Kidney capillary endothelial cell (primary cell): Measurements from ENCODE around the gene GULP1.
"Not testable (repeated sequence)": the region's sequence is repeated elsewhere in the genome, so short reads cannot be mapped to it uniquely, and the experiment has no call there.

ENCODE experiments used
- DNase-seq: peaks from one replicate; pipeline ENCODE4 v3.0.0-alpha.2; 2018; ENCODE audit warnings: low spot score

GULP1 gene

DNA sequence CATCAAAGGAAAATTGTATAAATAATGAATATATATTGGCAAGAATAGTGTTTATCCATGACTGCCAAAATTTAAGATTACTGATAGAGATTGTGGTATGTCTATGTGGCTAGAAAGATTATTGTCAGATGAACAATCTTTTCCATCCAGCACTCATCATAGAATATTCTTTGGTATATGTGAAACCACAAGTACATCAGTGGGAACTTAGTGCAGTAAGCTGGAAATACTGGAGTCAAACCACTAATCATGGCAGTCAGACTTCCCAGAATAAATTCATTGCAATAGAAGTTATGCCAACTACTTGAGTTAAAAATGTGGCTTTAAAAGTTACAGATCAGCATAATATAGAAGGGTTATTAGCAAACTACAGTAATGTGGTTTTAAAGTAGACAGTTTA is 310.3 kb downstream of the GULP1 start:
- DNase-seq: no peak

DNA sequence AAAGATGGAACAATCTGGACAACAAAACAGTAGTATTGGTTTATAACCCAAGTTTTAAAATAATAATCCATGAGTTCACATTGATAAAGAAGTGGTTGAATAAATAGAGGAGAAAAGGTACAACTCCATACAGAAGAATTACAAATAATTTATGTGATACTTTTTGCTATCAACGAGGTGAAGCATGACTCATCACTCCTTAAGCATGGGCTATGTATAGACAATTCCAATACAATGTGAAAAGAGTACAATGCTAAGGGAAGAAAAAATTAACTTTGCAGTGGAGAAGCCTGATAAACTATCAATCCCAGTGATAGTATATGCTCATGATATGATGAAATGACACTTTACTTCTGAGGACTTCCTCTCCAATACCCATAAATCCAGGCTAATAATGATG is 312.9 kb downstream of the GULP1 start:
- no peak for DNase-seq

DNA sequence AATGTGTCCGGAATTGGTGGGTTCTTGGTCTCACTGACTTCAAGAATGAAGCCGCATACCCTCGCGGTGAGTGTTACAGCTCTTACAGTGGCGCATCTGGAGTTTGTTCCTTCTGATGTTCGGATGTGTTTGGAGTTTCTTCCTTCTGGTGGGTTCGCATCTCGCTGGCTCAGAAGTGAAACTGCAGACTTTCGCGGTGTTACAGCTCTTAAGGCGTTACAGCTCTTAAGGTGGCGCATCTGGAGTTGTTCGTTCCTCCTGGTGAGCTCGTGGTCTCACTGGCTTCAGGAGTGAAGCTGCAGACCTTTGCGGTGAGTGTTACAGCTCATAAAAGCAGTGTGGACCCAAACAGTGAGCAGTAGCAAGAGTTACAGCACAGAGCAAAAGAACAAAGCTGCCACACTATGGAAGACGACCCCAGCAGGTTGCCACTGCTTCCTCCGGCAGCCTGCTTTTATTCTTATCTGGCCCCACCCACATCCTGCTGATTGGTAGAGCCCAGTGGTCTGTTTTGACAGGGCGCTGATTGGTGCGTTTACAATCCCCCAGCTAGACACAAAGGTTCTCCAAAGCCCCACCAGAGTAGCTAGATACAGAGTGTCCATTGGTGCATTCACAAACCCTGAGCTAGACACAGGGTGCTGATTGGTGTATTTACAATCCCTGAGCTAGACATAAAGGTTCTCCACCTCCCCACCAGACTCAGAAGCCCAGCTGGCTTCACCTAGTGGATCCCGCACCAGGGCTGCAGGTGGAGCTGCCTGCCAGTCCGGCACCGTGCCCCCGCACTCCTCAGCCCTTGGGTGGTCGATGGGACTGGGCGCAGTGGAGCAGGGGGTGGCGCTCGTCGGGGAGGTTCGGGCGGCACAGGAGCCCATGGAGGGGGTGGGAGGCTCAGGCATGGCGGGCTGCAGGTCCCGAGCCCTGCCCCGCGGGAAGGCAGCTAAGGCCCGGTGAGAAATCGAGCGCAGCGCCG is 314.2 kb downstream of the GULP1 start:
- not testable (repeated sequence) for DNase-seq

DNA sequence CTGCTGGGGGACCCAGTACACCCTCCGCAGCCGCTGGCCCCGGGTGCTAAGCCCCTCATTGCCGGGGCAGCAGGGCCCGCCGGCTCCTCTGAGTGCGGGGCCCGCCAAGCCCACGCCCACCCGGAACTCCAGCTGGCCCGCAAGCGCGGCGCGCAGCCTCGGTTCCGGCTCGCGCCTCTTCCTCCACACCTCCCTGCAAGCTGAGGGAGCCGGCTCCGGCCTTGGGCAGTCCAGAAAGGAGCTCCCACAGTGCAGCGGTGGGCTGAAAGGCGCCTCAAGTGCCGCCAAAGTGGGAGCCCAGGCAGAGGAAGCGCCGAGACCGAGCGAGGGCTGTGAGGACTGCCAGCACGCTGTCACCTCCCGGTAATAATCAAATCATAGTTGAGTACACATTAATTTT is 314.9 kb downstream of the GULP1 start:
- DNase-seq: not testable (repeated sequence)

DNA sequence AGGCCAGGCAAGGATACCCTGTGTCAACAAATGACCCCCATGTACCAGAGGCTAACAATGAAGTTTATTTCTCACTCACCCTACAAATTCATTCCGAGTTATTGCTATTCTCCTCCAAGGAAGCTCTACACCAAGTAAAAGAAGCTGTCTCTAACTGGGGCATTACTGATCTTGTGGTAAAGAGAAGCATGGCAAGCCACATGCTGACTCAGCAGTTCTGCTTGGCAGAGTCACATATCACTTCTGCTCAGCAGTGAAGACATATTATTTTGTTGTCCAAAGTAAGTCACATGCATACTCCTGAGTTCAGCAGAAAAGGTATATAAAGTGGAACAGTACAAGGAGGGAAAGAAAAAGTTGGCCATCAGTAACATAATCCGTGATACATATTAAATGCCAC is 315.8 kb downstream of the GULP1 start:
- no peak for DNase-seq

DNA sequence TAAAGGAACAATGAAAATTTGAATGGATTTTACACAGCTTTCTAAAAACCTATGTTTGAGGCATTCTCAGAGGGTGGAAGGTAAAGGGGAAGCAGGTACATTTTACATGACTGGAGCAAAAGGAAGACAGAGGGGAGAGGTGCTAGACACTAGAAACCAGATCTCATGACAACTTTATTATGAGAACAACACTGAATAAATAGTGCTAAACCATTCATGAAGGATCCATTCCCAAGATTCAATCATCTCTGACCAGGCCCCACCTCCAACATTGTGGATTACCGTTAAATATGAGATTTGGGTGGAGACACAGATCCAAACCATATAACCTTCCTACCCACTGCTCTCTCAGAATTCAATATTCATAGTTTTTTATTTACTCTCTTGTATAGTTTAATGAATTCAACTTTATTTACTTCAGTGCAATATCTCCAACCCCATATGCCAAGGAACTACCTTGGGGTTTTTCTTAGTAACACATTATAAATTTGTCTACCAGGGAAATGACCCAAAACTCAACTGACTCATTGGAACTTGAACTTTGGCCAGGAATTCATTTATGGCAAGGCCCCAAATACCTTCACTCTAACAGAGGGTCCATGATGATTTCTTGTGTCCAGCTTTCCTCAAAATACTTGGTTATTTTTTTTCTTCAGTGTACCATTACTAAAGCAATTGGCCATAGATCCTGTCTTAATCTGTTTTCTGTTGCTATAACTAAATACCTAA is 317.8 kb downstream of the GULP1 start:
- DNase-seq: no peak

DNA sequence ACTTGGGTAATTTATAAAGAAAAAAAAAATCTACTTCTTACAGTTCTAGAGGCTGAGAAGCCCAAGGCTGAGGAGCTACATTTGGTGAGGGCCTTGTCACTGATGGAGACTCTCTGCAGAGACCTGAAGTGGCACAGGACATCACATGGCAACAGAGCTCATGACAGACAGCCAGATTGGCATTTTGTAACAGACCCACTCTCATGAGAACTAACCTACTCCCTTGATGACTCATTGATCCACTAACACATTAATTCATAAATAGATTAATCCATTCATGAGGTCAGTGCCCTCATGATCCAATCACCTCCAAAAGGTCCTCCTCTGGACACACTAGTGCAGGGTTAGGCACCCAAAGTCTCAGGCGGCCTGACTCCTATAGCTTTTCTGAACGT is 318.4 kb downstream of the GULP1 start:
- no peak for DNase-seq

DNA sequence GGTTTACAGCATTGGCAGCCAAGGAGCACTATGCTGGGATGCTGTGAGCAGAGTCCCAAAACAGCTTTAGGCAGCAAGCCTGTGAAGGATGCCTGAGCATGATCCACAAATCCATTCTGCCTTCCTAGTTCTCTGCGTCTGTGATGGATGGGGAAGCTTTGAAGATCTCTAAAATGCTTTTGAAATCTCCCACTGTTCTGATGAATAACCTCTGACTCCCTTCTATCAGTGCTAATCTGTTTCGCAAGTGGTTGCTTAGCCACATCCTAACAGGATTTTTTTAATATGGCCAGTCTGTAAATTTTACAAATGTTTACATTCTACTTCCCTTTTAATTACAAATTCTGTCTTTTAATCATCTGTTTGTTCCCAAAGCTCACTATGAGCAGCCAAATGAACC is 319.2 kb downstream of the GULP1 start:
- no peak for DNase-seq

DNA sequence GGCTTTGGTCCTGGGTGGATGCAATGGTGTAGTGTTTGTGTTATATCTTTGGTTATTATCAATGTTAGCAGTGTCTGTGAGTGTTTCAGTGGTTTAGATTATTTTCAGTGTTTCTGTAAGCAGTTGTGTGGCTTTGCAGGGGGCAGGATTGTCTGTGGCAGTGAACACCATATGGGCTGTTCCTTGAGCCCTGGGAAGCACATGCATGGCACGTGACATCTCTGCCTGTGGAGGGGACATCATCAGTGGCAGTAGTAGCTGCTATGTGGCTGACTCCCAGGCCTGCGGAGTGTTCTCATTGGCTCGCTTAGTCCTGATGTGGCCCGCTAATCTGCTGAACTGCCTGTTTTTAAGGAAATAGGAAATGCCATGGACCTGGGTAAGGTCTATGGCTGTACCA is 327.5 kb downstream of the GULP1 start:
- no peak for DNase-seq

DNA sequence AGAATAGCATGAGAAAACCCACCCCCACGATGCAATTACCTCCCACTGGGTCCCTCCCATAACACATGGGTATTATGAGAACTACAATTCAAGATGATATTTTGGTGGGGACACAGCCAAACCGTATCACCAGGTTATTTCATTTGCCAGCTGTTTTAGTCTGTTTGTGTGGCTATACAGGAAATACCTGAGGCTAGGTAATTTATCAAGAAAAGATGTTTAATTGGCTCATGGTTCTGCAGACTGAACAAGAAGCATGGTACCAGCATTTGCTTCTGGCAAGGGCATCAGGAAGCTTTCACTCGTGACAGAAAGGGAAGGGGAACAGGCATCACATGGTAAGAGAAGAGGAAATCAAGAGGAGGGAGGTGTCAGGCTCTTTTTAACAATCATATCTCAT is 329.2 kb downstream of the GULP1 start:
- DNase-seq: no peak

DNA sequence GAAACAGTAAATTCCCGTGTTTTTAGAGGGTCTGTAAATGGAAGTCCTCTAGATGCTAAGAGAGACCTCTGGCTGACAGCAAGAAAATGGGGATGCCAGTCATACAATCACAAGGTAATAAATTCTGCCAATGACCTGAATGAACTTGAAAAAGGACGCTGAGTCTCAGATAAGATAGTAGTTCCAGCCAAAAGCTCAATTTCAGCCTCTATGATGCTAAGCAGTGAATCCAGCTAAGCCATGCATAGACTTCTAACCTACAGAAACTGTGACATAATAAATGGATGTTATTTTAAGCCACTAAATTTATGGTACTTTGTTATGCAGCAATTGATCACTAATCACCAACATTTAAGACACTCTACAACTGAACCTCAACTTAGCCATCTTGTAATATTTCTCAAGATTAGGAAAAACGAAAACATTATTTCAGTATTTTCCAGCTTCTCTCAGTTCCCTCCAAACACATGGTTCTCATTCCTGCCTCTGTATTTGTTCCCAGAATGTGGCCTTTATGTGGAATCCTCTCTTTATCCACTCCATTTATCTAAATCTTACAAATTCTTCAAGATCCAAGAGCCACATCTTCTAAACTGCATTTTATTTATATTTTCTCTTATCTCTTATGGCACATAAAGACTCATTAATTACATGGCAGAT is 331.1 kb downstream of the GULP1 start:
- no peak for DNase-seq

DNA sequence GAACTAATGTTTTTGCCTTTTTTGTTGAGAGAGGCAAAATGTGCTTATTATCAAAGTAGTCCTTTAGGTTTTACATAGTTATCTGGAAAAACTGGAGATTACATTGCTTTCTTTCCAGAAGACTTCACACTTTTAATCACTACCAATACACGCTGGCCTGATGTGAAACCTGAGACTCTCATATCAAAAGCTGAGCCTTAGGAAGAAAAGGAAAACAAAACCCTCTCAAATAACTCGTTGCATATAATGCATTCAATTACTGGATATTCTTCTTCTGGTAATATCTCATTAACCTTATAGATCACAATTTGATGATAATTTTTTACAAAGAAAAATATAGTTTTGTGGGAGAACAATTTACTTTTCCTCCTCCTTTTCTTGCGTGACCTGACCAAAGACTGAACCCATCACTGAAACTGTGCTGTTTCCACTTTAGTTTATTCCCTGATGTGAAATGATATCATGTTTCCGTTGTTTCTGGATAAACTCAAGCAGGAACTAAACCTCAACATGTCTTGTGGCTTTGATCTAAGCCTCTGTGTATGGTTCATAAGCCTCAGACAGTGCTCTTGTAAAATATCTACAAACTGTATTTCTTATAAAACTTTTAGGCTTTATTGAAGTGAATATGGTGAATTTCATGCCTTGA is 332.4 kb downstream of the GULP1 start:
- no peak for DNase-seq

DNA sequence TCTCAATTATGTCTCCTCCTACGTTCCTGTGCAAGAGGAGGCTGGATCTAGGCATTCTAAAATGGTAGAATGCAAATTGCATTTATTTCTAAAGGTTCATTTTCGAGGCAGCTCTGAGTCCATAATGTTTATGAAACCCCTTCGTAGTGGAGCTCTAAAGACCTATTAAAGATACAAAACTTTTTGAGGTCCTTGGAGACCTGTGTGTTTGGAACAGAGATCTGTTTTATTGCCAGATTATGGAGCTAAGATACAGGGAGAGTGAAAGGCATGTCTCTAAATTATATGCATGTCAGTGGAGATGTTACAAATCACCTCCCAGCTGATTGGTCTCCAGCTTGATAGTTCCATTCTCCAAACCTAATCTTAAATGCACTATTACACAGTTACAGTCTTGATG is 335.8 kb downstream of the GULP1 start:
- DNase-seq: no peak

DNA sequence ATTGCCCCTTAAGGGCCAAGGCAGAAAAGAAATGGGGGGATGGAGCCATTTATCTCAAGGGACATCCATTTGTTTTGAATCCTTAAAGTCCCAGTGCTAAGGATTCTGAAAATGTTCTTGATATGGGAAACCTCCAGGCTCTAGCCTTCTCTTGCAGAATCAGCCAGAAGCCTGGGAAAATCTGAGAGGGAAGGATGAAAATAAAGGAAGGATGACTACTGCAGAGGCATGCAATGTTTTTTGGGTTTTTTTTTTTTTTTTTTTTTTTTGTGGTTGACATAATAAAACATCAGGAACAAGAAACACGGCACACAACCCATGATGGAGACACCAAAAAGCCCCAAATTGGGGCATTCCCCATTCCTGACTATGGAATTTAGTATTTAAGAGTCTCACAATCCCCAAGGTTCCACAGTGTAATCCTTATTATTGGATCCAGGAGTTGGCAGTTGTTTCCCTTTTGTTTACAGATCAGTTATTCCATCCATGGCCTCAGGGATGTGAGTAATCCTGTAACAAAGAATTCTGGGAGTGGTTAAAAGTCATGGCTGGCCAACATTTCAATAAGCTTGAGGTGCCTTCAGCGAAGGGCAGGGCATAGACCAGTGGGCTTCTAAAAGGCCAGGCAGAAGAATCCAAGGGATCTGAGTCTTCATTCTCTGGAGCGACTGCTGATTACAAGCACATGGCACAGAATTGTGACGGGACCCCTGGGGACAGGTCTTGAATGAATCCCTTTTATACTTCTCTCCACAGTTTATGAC is 337.5 kb downstream of the GULP1 start:
- DNase-seq: no peak

DNA sequence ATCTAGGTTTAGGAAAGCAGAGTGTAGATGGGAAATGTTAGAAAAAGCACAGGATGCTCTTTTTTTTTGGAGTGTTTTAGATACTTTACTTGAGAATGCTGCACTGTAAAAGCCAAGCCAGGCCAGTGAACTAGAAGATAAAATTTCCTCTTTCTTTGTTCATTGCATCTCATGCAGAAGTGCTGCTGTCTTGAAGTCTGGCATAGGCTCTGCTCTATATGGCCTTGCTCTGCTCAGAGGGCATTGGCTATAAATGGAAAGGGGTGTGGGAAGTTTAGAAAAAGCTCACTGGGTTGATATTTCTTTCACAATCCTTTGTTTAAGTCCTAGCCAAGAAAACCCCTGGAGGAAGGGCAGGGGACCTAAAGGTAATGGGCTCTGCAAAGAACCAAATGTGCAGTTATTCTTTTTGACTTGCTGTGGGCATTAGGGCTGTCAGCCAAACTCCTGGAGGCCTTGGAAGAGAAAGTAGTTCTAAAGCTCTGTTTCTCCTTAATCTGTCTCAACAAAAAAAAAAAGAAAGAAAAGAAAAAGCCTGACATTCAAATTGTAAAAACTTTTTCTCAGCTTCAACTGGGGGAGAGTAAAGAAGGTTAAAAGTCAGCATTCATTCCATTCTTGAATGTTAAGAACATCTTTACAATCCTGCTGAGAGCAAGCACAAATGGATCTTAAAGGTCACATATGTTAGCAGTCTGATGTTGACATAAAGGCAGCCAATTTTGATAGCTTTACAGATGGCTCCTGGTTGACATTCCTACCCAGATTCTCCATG is 338.3 kb downstream of the GULP1 start:
- no peak for DNase-seq

DNA sequence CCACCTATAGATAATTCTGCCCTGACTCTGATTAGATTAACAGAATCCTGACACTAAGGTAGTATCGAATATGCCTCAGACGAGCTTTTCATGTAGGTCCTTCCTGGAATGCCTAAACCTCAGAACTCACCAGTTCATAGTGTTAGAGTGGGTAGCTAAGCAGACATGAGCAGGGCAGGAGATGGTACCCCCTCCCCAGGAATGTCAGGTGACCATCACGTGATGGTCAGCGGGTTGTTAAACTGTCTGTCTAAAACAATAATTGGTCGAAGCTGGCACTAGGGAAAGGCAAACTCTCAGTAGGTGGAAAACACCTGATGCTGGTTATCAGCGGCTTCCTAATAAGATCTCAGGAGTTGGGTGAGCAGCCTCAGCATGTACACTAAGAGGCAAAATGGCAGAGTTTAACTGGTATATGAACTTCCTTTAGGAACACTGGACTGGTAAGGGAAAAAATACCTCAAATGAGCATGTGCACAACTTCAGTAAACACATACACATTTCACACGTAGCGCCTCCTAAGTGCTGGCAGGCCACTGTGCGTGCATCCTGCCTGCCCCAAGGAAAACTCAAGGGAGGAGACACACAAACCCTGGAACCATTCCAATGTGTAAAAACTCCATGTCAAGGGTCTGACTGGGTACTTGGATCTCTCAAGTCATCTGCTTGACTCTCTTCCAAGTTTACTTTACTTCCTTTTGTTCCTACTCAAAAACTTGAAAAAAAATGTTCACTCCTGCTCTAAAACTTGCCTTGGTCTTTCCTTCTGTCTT is 339.5 kb downstream of the GULP1 start:
- no peak for DNase-seq

DNA sequence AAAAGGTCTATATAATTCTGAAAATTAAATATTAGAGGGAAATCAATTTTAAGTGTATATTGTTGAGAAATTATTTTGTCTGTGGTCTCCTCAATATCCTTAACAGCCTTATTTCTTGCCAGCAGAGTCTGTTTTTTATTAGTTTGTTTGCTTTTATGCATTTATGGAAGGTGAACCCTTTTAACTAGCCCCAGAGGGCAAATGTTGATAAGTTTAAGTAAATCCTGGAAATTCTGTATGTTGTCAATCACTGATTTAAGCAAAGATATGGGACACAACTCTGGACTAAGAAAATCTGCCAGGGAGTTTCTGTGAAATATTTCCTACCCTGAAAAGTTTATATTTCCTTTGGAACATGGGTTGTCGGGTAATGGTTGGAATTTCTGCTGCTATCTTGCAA is 343.0 kb downstream of the GULP1 start:
- DNase-seq: no peak
